ENCODE data around the gene UBAC2. TPM values are rescaled to one million over a fixed set of nuclear protein-coding genes. Genes with fewer than 3 reads are reported as not detected.

Gene UBAC2
- total RNA-seq, 1 donor, result 45.3 TPM

GRCh38 chr13:99330942-99331341, 130.3 kb downstream of the UBAC2 start:
- no peak for TF ChIP-seq CTCF (IDR thresholded peaks at IDR 0.05; ENCODE audit: insufficient read depth, low read depth, low read length)
- H3K4me3 ChIP-seq (ENCODE audit: low read depth, low read length), result no peak overlapping the region
- DNase-seq (ENCODE audit: low read depth), result no peak

- no peak for TF ChIP-seq CTCF (IDR thresholded peaks at IDR 0.05; ENCODE audit: insufficient read depth, low read depth, low read length)
- H3K4me3 ChIP-seq (ENCODE audit: low read depth, low read length), result no peak overlapping the region
- no peak for DNase-seq (ENCODE audit: low read depth)
These were observed 131.2 kb downstream of the UBAC2 start for GRCh38 chr13:99331881-99332293.

- no peak overlapping the region for H3K4me3 ChIP-seq (ENCODE audit: low read depth, low read length)
- no peak for DNase-seq (ENCODE audit: low read depth)
- TF ChIP-seq CTCF (IDR thresholded peaks at IDR 0.05; ENCODE audit: insufficient read depth, low read depth, low read length), result no peak
These were observed 131.8 kb downstream of the UBAC2 start for GRCh38 chr13:99332456-99332855.

- no peak overlapping the region for H3K4me3 ChIP-seq (ENCODE audit: low read depth, low read length)
- no peak for DNase-seq (ENCODE audit: low read depth)
- no peak for TF ChIP-seq CTCF (IDR thresholded peaks at IDR 0.05; ENCODE audit: insufficient read depth, low read depth, low read length)
These were observed 133.6 kb downstream of the UBAC2 start for GRCh38 chr13:99334221-99334620.

GRCh38 chr13:99335087-99335486, 134.4 kb downstream of the UBAC2 start:
- TF ChIP-seq CTCF (IDR thresholded peaks at IDR 0.05; ENCODE audit: insufficient read depth, low read depth, low read length), result no peak
- no peak for DNase-seq (ENCODE audit: low read depth)
- H3K4me3 ChIP-seq (ENCODE audit: low read depth, low read length), result no peak overlapping the region

GRCh38 chr13:99335603-99336002, 134.9 kb downstream of the UBAC2 start:
- H3K4me3 ChIP-seq (ENCODE audit: low read depth, low read length), result no peak overlapping the region
- no peak for TF ChIP-seq CTCF (IDR thresholded peaks at IDR 0.05; ENCODE audit: insufficient read depth, low read depth, low read length)
- no peak for DNase-seq (ENCODE audit: low read depth)

- TF ChIP-seq CTCF (IDR thresholded peaks at IDR 0.05; ENCODE audit: insufficient read depth, low read depth, low read length), result no peak
- H3K4me3 ChIP-seq (ENCODE audit: low read depth, low read length), result no peak overlapping the region
- no peak for DNase-seq (ENCODE audit: low read depth)
These were observed 138.6 kb downstream of the UBAC2 start for GRCh38 chr13:99339230-99339721.

Measured in fibroblast of villous mesenchyme (primary cell).